ENCODE data around the gene TMEM62. TPM values are rescaled to one million over a fixed set of nuclear protein-coding genes. Genes with fewer than 3 reads are reported as not detected.

The TMEM62 gene
- total RNA-seq: 10 to 100 TPM; 12.0 to 14.0 TPM
- polyA plus RNA-seq: 1 to 10 TPM; 4.5 to 9.3 TPM

- WGBS: under 1% methylated on average over 66 of the region's 66 CpGs
Observed at GRCh38 chr15:43133430-43134156, at the start of gene TMEM62. Gene TMEM62 (plus strand): TSS chr15:43133586. CDS start chr15:43133803, 217 bp downstream.

More at GRCh38 chr15:43133430-43134156, at the start of gene TMEM62:
- no peaks in the 10 kb centered on the region for H3K27me3 ChIP-seq (ENCODE audit: control insufficient read depth in 4 of 4, insufficient read depth in 4 of 4, low read length in 3 of 4)
- peak within 1 kb of the TSS; percentile 50 to 82 (median 67) for H3K4me3 ChIP-seq (ENCODE audit: low read depth in 1 of 3, low read length in 3 of 3)
- peak within 1 kb of the TSS; percentile 69 to 87 for H3K27ac ChIP-seq (ENCODE audit: low read depth in 1 of 2, low read length in 2 of 2)
- DNase-seq (ENCODE audit: low spot score): peak; percentile 78
- peak; percentile 38 to 55 for TF ChIP-seq HNF4A (conservative IDR thresholded peaks at IDR 0.05)
- peak; percentile 59 for TF ChIP-seq MAX (IDR thresholded peaks at IDR 0.05)
- no peak for TF ChIP-seq CTCF (IDR thresholded peaks at IDR 0.05; ENCODE audit: low read depth, low read length, missing input control)
- TF ChIP-seq YY1 (IDR thresholded peaks at IDR 0.05): peak; percentile 70
- peak; percentile 9 for TF ChIP-seq NR2F2 (IDR thresholded peaks at IDR 0.05)
- TF ChIP-seq EGR1 (IDR thresholded peaks at IDR 0.05; ENCODE audit: low read depth in 2 of 2): peak in 1 of 2 donors; percentile 14
- peak; percentile 51 for TF ChIP-seq SP1 (IDR thresholded peaks at IDR 0.05)
- peak; percentile 79 for TF ChIP-seq REST (IDR thresholded peaks at IDR 0.05)
- TF ChIP-seq RXRA (IDR thresholded peaks at IDR 0.05): peak; percentile 36 to 56
- peak; percentile 76 for TF ChIP-seq ZBTB33 (IDR thresholded peaks at IDR 0.05)
- TF ChIP-seq FOXA2 (IDR thresholded peaks at IDR 0.05): no peak
- TF ChIP-seq RAD21 (IDR thresholded peaks at IDR 0.05): peak in 1 of 2 donors; percentile 47
- TF ChIP-seq HNF4G (IDR thresholded peaks at IDR 0.05): no peak
- TF ChIP-seq FOXA1 (IDR thresholded peaks at IDR 0.05): no peak
- TF ChIP-seq GABPA (IDR thresholded peaks at IDR 0.05 in 1 of 2, conservative IDR thresholded peaks at IDR 0.05 in 1 of 2): peak in 1 of 2 donors; percentile 63
- peak; percentile 78 for TF ChIP-seq TAF1 (conservative IDR thresholded peaks at IDR 0.05)
- no peak for TF ChIP-seq JUND (IDR thresholded peaks at IDR 0.05)
- TF ChIP-seq ATF3 (IDR thresholded peaks at IDR 0.05): no peak
- H3K36me3 ChIP-seq (ENCODE audit: control insufficient read depth in 4 of 4, insufficient read depth in 3 of 4, low read depth in 1 of 4, low read length in 3 of 4): peaks cover 3 to 15% (median 6%) of the 10 kb centered on the region in 4 donors
- peaks cover 0 to 11% (median 9%) of the 10 kb centered on the region in 4 donors for H3K4me1 ChIP-seq (ENCODE audit: control insufficient read depth in 4 of 4, insufficient read depth in 4 of 4, low read length in 3 of 4)
- no peaks in the 10 kb centered on the region for H3K9me3 ChIP-seq (ENCODE audit: control insufficient read depth in 4 of 4, low read length in 3 of 4)
- peak within 1 kb of the TSS; percentile 77 to 87 for H3K9ac ChIP-seq (ENCODE audit: low read depth in 1 of 2, low read length in 2 of 2)

Data from liver (tissue), 9 donors.